Measurements from ENCODE around the gene COL18A1. TPM values are rescaled to one million over a fixed set of nuclear protein-coding genes. Genes with fewer than 3 reads are reported as not detected.

The COL18A1 gene
- total and polyA plus RNA-seq, 8 donors, result 38.7 to 301 (median 77.8) TPM

DNA sequence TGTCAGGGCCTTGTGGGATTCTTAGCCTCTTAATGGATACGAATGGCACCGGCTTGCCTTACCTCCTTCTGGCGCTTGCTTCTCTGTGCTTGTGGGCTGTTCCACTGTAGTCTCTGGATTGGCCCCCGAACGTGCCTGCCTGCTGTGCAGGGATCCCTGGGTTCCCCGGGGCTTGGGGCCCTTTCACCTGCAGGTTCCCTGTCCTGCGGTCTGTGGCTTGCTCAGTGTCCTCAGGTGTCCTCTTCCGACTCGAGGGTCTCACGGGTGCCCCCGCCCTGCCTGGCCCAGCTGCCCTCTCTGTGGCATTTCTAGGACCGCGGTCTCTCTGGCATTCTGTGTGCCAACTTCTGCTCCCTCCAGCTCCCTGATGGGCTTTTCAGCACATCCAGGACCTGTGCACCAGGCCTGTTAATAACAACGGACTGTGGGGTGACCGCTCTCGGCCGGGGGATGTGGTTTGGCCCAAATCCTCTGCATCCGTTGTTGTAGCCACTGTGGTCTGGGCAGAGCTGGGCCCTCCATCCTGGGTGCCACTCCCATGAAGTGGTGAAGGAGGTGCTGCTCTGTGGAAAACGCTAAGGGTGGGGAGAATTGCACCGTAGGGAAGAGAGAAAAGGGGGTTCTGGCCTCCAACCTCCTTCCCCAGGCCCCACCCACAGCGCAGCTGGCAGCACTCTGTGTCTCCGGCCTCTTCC lies 12.4 kb downstream of the COL18A1 start:
- no peaks in the 10 kb centered on the region for H3K9me3 ChIP-seq
- no peak overlapping the region for H3K4me3 ChIP-seq
- H3K4me1 ChIP-seq, result peaks cover 0 to 4% (median 0%) of the 10 kb centered on the region in 3 donors
- TF ChIP-seq, protein P1, sequence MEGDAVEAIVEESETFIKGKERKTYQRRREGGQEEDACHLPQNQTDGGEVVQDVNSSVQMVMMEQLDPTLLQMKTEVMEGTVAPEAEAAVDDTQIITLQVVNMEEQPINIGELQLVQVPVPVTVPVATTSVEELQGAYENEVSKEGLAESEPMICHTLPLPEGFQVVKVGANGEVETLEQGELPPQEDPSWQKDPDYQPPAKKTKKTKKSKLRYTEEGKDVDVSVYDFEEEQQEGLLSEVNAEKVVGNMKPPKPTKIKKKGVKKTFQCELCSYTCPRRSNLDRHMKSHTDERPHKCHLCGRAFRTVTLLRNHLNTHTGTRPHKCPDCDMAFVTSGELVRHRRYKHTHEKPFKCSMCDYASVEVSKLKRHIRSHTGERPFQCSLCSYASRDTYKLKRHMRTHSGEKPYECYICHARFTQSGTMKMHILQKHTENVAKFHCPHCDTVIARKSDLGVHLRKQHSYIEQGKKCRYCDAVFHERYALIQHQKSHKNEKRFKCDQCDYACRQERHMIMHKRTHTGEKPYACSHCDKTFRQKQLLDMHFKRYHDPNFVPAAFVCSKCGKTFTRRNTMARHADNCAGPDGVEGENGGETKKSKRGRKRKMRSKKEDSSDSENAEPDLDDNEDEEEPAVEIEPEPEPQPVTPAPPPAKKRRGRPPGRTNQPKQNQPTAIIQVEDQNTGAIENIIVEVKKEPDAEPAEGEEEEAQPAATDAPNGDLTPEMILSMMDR (IDR thresholded peaks at IDR 0.05), result no peak
- H3K36me3 ChIP-seq, result no peaks in the 10 kb centered on the region
- WGBS, 2 donors, result 45 to 51% methylated on average over 22 of the region's 22 CpGs
- no peak for FAIRE-seq
- DNase-seq, result peak in 1 of 6 donors; percentile 54
- no peak for ATAC-seq
- intact Hi-C loops (cut with DNase I), result no loop called here
- no peaks in the 10 kb centered on the region for H3K27me3 ChIP-seq
- H3K27ac ChIP-seq, result no peak overlapping the region

GRCh38 chr21:45417951-45418300 lies 13.0 kb downstream of the COL18A1 start:
- ATAC-seq (no peak), FAIRE-seq (no peak), DNase-seq (peak in 2 of 6 donors; percentile 22 to 60)
- H3K4me1 ChIP-seq, result peaks cover 0 to 4% (median 0%) of the 10 kb centered on the region in 3 donors
- no peaks in the 10 kb centered on the region for H3K27me3 ChIP-seq
- TF ChIP-seq, protein P1 (IDR thresholded peaks at IDR 0.05), result no peak
- no peak overlapping the region for H3K27ac ChIP-seq
- no peak overlapping the region for H3K4me3 ChIP-seq
- no peaks in the 10 kb centered on the region for H3K9me3 ChIP-seq
- 30 to 42% methylated on average over 19 to 20 of the region's 20 CpGs for WGBS, 2 donors
- intact Hi-C loops (cut with DNase I), result no loop called here
- H3K36me3 ChIP-seq, result no peaks in the 10 kb centered on the region

DNA sequence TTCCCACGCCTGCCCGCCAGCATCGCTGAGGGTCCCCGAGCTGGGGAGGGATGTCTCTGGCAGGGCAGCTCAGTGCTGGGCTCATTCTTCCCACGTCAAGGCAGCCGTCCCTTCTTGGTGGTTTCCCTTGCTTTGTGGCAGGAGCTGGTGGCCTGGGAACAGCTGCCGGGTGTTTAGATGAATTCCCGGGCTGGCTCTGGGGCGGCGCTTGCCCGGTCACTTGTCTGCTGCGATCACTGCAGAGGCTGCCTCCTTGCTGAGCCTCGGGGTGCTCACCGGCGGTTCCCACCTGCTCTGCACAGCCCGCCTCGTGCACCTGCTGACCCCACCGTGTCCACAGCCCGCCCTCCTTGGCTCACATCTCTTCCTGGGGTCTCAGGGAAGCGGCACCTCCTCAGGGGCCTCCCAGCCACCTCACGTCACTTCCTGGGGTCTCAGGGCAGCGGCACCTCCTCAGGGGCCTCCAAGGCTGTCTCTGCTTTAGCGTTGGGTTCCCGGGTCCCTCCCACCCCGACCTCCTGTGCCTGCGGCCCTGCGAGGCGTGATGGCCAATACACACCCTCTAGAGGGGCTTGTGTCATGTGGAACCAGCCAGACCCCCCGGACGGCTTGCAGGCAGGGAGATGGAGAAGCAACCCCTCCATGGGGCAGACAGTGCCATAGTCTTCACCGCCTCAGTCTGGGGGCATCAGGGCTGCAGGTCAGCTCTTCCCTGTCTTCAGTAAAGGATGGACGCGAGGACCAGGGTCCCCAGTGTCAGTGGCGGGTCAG lies 13.5 kb downstream of the COL18A1 start:
- DNase-seq, result peak in 2 of 6 donors; percentile 22 to 50
- Histone ChIP-seq H3K27me3 (no peaks in the 10 kb centered on the region), H3K36me3 (no peaks in the 10 kb centered on the region), H3K9me3 (no peaks in the 10 kb centered on the region), H3K27ac (no peak overlapping the region), H3K4me3 (no peak overlapping the region), H3K4me1 (peaks cover 0 to 4% (median 0%) of the 10 kb centered on the region in 3 donors)
- intact Hi-C loops (cut with DNase I), result no loop called here
- 33 to 45% methylated on average over 32 to 34 of the region's 34 CpGs for WGBS, 2 donors
- ATAC-seq, result no peak
- FAIRE-seq, result no peak
- TF ChIP-seq, protein P1 (IDR thresholded peaks at IDR 0.05), result no peak

DNA sequence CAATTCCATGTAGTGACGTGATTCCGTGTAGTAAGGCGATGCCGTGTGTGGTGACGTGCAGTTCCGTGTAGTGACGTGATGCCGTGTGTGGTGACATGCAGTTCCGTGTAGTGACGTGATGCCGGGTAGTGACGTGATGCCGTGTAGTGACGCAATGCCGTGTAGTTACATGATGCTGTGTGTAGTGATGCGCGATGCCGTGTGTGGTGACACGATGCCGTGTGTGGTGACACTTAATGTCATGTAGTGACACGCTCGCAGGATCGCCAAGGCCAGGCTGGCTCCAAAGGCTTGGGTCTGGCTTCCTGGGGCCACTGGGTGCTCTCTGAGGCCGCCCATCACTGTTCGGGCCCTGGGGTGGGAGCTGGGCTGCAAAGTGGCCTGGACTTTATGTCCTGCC lies 14.2 kb downstream of the COL18A1 start:
- no peaks in the 10 kb centered on the region for H3K27me3 ChIP-seq
- no peaks in the 10 kb centered on the region for H3K36me3 ChIP-seq
- H3K4me1 ChIP-seq, result peaks cover 0 to 4% (median 0%) of the 10 kb centered on the region in 3 donors
- H3K4me3 ChIP-seq, result no peak overlapping the region
- 71 to 82% methylated on average over 25 of the region's 25 CpGs for WGBS, 2 donors
- no peak for ATAC-seq
- DNase-seq, result peak in 2 of 6 donors; percentile 9 to 29
- no peak for FAIRE-seq
- intact Hi-C loops (cut with DNase I), result no loop called here
- no peaks in the 10 kb centered on the region for H3K9me3 ChIP-seq
- H3K27ac ChIP-seq, result peak overlapping the region in 1 of 4 donors; percentile 74
- TF ChIP-seq, protein P1 (IDR thresholded peaks at IDR 0.05), result no peak
